Testis (tissue), 2 donors: ENCODE data around the gene CRYGN.

ENCODE experiments used
- POLR2A ChIP-seq: fragments of 450-650 bp; IDR thresholded peaks from one replicate; pipeline ENCODE4 v1.6.1; 2017; ENCODE audit warnings: antibody characterized with exemption, mild to moderate bottlenecking, moderate library complexity
- TF ChIP-seq, protein P1 (sequence below), 3 experiments: fragments of 450-650 bp in 2 of 3; fragments of 200-600 bp in 1 of 3; sonication (generic) in 1 of 3; IDR thresholded peaks; one replicate each; pipeline ENCODE4 v1.5.1; 2016 to 2019; ENCODE audit warnings: antibody characterized with exemption in 3 of 3, mild to moderate bottlenecking in 2 of 3, moderate library complexity in 1 of 3

GRCh38 chr7:151469281-151469680 is 29.3 kb upstream of the CRYGN start:
- TF ChIP-seq, protein P1, sequence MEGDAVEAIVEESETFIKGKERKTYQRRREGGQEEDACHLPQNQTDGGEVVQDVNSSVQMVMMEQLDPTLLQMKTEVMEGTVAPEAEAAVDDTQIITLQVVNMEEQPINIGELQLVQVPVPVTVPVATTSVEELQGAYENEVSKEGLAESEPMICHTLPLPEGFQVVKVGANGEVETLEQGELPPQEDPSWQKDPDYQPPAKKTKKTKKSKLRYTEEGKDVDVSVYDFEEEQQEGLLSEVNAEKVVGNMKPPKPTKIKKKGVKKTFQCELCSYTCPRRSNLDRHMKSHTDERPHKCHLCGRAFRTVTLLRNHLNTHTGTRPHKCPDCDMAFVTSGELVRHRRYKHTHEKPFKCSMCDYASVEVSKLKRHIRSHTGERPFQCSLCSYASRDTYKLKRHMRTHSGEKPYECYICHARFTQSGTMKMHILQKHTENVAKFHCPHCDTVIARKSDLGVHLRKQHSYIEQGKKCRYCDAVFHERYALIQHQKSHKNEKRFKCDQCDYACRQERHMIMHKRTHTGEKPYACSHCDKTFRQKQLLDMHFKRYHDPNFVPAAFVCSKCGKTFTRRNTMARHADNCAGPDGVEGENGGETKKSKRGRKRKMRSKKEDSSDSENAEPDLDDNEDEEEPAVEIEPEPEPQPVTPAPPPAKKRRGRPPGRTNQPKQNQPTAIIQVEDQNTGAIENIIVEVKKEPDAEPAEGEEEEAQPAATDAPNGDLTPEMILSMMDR (IDR thresholded peaks at IDR 0.05) = no peak
- TF ChIP-seq POLR2A = no peak
